T-helper 2 cell (primary cell): Measurements from ENCODE around the gene GPR142.

ENCODE experiments used
- DNase-seq, 5 experiments: peaks; one replicate each; pipeline versions ENCODE4 v3.0.0 to v3.0.0-alpha.2; 2012 to 2022

The GPR142 gene

DNA sequence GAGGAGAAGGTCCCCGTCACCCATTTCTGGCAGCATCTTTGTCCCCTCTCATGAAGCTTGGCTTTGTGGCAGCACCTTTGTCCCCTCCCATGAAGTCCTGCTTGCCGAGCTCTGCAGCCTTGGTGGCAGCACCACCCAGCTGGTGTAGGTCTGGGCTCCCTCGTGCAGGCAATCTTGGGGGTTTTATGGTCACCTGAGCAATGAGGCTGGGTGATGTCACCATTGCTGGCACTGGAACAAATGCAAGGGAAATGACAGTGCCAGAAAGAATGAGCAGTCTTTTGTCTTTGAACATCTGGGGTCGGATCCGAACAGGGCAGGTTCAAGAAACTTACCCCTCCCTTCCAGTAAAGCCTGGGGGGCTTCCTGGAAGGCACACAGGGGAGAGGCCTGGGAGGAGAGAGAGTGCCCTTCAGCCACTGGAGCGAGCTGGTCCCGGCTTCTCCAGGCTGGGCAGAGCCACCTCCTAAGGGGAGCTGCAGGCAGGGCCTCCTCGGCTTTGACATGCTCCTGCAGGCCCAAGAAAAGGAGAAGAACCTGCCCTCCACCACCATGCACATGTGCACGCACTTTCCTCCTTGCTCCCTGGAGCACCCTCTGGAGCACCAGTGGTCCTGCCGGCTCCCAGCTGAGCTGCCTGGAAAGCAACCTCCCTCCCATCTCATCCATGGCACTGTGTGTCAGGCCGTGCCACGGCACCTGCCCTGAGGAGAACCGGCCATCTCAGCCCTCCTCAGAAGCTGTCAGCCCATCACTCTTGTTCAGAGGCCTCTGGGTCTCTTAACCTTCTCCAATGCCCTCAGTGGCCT, 21.7 kb upstream of the GPR142 start:
- no peak for DNase-seq

DNA sequence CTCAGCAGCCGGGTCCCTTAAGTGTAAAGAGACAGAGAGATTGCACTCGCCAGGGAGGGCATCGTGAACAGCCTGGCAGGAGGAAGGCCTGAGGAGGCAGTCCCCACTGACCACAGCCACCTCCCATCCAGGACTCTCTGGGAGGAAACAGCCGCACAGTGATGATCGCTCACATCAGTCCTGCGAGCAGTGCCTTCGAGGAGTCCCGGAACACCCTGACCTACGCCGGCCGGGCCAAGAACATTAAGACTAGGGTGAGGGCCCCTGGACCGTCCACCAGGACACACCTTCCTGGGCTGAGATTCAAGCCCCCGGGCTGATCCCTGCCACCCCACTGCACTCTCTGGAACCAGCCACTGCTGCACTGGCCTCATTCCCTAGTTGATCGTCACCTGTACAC, 19.7 kb upstream of the GPR142 start:
- no peak for DNase-seq

- no peak for DNase-seq
Measured at GRCh38 chr17:74349120-74349519, 18.2 kb upstream of the GPR142 start.

GRCh38 chr17:74350486-74350885, 16.8 kb upstream of the GPR142 start:
- no peak for DNase-seq

GRCh38 chr17:74351552-74352210, 15.6 kb upstream of the GPR142 start:
- DNase-seq, result peak in 1 of 5 experiments; percentile 61

DNA sequence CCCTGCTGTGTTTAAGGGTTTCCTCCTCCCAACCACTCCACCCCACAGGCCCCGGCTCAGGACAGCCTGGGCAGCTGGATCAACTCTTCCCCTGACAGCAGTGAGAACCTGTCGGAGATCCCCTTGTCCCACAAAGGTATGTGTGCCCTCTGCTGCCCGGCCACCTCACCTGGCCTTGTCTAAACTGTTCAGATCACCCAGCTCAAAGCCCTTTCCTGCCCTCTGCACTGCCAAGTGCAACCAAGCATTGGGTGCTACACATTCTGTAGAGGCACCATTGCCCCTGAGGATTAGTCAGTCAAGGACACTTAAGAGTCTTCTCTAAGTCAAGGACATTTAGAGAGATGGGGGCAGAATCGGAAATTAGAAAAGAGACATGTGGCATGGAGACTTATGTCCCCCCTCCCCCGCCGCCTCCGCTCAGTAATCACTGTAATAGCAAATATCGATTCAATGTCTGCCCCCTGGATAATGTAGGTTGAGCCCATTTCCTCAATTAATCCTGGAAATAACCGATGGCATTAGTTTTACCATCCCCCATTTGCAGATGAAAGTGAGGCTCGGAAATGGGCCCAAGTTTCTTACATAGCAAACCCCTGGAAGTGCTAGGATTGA, 13.8 kb upstream of the GPR142 start:
- no peak for DNase-seq

- DNase-seq, result peak in 3 of 5 experiments; percentile 35 to 67 (median 38)
Measured at GRCh38 chr17:74354123-74354522, 13.2 kb upstream of the GPR142 start.

DNA sequence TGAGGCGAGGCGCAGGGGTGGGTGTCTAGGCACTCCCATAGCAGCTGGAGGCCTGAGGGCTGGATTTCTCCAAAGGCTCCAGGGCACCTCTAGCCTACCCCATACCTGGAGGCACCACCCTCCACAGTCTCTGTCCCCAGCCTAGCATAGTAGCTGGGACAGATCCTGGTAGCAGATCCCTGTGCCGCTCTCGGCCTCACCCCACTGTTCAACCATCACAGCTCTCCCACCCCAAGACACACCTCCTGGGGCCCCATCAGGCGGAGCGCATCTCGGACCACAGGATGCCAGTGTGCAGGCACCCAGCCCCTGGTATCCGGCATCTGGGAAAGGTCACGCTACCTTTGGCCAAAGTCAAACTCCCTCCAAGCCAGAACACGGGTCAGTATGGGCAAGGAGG, 12.7 kb upstream of the GPR142 start:
- DNase-seq, result no peak

- no peak for DNase-seq
Measured at GRCh38 chr17:74355065-74355464, 12.2 kb upstream of the GPR142 start.

- peak in 1 of 5 experiments; percentile 38 for DNase-seq
Measured at GRCh38 chr17:74356646-74357465, 10.4 kb upstream of the GPR142 start.

DNA sequence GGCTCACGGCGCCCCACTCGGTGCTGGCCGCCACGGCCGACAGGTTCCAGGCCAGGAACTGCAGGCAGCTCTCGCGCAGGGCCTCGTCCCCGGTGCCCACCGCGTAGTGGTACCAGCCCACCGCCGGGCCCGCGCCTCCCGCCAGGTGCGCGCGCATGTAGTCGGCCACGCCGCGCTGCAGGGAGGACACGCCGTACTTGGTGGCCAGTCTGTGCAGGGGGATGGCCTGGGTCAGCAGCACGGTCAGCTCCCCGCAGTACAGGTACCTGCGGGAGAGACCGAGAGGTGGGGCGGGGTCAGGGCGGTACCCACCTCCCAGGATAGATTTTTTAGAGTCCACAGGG, 9.9 kb upstream of the GPR142 start:
- no peak for DNase-seq

DNA sequence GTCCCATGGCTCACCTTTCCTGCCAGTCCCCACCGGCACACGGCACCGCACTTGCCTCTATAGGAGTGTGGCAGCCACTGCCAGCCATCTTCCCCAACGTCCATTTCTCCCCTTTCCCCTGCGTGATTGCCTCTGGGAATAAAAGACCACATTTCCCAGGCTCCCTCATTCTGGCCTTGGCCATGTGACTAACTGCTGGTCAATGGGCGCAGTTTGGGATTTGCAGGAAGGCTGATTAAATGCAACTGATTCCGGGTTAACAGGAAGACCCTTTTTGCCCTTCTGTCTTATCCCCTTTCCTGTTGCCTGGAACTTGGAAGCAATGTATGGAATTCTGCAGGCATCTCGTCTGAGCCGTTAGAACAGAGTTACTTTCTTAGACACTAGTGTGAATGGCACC, 8.6 kb upstream of the GPR142 start:
- no peak for DNase-seq

GRCh38 chr17:74359916-74360315, 7.4 kb upstream of the GPR142 start:
- no peak for DNase-seq

- no peak for DNase-seq
Measured at GRCh38 chr17:74360899-74361229, 6.4 kb upstream of the GPR142 start.

DNA sequence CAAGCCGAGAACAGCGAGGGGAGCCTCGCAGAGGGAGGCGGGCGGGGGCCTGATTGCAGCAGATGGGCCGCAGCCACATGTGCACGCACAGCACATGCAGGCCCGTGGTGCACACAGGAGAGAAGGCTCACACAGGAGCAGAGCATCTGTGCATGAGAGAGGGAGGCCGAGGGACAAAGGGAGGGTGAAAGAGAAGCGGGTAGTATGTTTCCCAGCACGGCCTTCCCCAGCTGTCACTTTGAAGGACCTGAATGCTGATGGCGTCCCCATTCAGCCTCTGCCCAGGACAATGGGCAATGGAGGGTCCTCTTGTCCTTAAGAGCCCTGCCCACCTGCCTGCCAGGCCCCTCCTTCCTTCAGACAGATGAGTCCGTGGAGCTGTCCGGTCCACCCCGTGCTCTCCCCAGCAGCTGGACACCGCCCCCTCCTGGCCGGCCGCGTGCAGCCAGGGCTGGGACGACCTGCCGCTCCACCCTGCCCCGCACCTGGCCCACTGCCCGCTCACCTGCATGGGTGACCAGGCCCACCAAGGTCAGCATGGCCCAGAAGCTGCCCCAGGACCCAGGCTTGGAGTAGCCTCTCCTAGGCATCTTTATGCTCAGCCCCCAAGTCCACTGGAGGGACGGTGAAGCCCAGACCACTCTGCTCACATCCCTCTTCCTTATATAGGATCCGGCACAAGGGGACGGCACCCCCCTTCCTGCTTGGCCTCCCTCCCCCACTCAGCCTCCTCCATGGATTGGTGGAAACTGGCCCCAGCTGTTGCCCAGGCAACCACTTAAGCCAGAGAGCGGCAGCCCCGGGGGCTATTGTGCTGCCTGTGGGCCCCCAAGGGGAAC, 5.9 kb upstream of the GPR142 start, which contains the start of gene BTBD17:
Gene BTBD17 (minus strand): TSS at position 639 of the 839 bp plus-strand sequence. CDS start 49 bp downstream, at position 590.
- DNase-seq, result peak in 2 of 5 experiments; percentile 15 to 19

DNA sequence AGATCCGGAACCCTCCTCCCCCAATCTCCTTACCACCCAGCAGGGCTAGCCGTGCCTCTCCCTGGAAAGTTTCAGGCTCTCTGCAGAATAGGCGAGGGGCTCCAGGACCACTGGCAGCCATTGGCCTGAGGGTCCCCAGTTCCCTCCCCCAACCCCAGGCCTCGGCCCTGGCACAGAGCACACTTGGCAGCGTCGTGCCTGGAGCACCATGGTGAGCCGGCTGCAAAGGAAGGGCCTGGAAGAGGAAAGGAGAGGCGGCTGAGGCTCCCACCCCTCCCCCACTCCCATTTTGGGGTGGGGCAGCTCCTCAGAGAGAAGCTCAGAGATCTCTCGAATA, 5.3 kb upstream of the GPR142 start:
- no peak for DNase-seq

GRCh38 chr17:74362810-74363498, 4.4 kb upstream of the GPR142 start:
- DNase-seq, result peak in 1 of 5 experiments; percentile 27

GRCh38 chr17:74368341-74369081, 1.2 kb downstream of the GPR142 start:
- DNase-seq, result peak; percentile 44 to 64 (median 60)

DNA sequence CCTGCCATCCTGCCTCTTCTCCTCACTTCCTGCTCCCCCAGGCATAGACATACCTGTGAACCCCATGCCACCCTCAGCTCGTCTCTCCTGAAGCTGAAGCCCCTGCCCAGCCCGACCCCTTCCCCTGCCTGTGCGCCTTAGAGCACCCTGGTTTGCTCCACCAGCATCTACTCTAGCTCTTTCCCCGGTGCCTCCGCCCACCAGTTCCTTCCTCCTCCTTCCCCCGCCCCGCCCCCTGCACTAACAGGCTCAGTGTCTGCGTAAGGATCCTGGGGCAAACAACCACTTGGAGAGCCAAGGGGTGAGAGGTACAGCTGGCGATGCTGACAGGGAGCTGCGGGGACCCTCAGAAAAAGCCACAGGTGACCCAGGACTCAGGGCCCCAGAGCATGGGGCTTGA, 1.9 kb downstream of the GPR142 start:
- DNase-seq, result peak in 4 of 5 experiments; percentile 36 to 68 (median 50)

DNA sequence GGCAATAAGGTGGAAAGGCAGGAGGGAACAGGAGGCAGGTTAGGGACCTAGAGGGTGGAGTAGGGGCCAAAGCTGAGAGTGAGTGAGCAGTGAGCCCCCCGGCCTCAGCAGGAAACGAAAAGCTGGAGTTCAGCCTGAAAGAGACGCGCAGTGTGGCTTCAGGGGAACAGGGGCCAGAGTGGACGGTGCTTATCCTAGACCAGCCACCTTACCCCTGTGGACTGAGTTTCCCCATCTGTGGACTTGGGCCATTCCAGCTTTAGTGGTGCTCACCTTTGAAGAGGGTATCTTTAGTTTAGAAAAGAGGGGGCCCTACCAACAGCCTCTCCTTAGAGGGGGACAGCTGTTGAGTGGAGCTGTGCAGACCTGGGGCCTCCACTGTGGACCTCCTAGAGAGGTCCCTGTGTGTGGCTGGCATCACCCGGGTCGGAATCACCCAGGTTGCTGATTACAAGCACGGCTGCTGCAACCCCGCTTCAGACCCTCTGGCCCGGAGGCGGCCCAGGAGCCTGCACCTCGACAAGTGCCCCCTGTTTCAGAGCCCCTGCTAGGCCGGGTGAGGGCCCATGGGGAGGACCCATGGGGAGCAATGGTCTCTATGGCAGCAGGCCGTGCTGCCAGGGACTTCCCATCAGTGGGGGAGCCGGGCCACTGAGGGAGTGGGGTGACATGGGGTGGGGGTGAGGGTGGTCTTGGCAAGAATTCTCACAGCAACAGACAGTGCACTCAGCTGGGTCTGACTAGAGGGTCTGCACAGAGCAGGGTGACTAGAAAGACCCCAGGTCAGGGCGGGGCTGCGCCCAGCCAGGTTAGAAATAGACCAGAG, 2.6 kb downstream of the GPR142 start:
- DNase-seq, result no peak
